Sigmoid colon (tissue), 4 donors: Measurements from ENCODE around the gene SLC26A8.

ENCODE experiments used
- POLR2A ChIP-seq, 2 donors: fragments of 450-650 bp; IDR thresholded peaks; one replicate each; pipeline ENCODE4 v1.6.1; 2016; ENCODE audit warnings: antibody characterized with exemption in 2 of 2, mild to moderate bottlenecking in 2 of 2, moderate library complexity in 2 of 2
- POLR2AphosphoS5 ChIP-seq, 4 donors: sonication (generic); formaldehyde crosslinking; IDR thresholded peaks; one replicate each; pipeline ENCODE4 v1.6.1; 2017; ENCODE audit warnings: antibody characterized with exemption in 4 of 4

GRCh38 chr6:36023996-36024795 lies at the start of gene SLC26A8:
- TF ChIP-seq POLR2AphosphoS5 (IDR thresholded peaks at IDR 0.05) (no peak), POLR2A (IDR thresholded peaks at IDR 0.05) (no peak)
